ENCODE data around the gene AGPS.

DNA sequence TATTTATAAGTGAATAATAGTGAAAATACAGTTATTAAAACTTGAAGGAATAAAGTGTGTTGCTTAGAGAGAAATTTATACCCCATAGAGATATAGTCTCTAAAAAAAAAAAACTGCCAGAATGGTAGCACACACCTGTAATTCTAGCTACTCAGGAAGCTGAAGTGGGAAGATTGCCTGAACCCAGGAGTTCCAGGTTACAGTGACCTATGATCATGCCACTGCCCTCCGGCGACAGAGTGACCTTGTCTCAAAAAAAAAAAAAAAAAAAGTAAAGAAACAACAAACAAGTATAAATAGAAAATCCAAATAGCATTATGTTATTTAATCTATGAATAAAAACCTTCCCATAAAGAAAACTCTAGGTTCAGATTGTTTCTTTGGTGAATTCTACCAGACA lies 7.4 kb upstream of the AGPS start:
- no peak for TF ChIP-seq CTCF (tag by site-specific recombination; IDR thresholded peaks at IDR 0.05)
- TF ChIP-seq ZNF140 (tag by site-specific recombination; IDR thresholded peaks at IDR 0.05): no peak
- TF ChIP-seq SP3 (tag by site-specific recombination; IDR thresholded peaks at IDR 0.05): no peak
- TF ChIP-seq ZNF416 (tag by site-specific recombination; IDR thresholded peaks at IDR 0.05): no peak
- TF ChIP-seq ZNF600 (tag by site-specific recombination; IDR thresholded peaks at IDR 0.05): no peak
- TF ChIP-seq PRDM1 (tag by site-specific recombination; IDR thresholded peaks at IDR 0.05): no peak
- no peak for TF ChIP-seq ZNF704 (tag by site-specific recombination; IDR thresholded peaks at IDR 0.05)
- TF ChIP-seq ZNF121 (tag by site-specific recombination; IDR thresholded peaks at IDR 0.05): no peak
- TF ChIP-seq IKZF3 (tag by site-specific recombination; IDR thresholded peaks at IDR 0.05): no peak
- TF ChIP-seq, protein P1, sequence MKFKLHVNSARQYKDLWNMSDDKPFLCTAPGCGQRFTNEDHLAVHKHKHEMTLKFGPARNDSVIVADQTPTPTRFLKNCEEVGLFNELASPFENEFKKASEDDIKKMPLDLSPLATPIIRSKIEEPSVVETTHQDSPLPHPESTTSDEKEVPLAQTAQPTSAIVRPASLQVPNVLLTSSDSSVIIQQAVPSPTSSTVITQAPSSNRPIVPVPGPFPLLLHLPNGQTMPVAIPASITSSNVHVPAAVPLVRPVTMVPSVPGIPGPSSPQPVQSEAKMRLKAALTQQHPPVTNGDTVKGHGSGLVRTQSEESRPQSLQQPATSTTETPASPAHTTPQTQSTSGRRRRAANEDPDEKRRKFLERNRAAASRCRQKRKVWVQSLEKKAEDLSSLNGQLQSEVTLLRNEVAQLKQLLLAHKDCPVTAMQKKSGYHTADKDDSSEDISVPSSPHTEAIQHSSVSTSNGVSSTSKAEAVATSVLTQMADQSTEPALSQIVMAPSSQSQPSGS (tag by site-specific recombination; IDR thresholded peaks at IDR 0.05; ENCODE audit: low read depth): no peak

All from HEK293 (cell line).